GM18505 (cell line): Measurements from ENCODE around the gene TNFRSF25.
"Not testable (repeated sequence)": the region's sequence is repeated elsewhere in the genome, so short reads cannot be mapped to it uniquely, and the experiment has no call there.

Source experiments
- ATAC-seq: cut with Tn5 transposase; IDR thresholded peaks from one replicate; pipeline ENCODE4 v1.9.1; 2021; ENCODE audit not compliant: unreplicated experiment
- POLR2A ChIP-seq: IDR thresholded peaks from 4 replicates; pipeline ENCODE4 v1.6.1; 2011; ENCODE audit warnings: borderline replicate concordance; ENCODE audit not compliant: insufficient read depth, insufficient read length; ENCODE audit errors: extremely low read depth

TNFRSF25 gene

GRCh38 chr1:6464915-6465314 is 1.1 kb downstream of the TNFRSF25 start:
- ATAC-seq: no peak
- TF ChIP-seq POLR2A: no peak

GRCh38 chr1:6464514-6464836 is 1.5 kb downstream of the TNFRSF25 start:
- no peak for TF ChIP-seq POLR2A
- no peak for ATAC-seq

DNA sequence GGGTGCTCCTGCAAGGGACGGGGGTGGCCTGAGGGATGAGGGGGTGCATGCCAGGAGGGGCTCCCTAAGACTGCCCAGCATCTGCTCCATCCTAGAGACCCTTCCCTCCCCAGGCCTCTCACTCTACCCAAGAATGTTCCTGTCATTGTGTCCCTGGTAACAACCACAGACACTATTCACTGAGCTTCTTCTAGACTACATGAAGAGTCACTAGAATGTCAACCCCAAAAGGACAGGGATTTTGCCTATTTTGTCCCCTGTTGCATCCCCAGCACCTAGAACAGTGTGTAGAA is 2.9 kb downstream of the TNFRSF25 start:
- ATAC-seq: no peak
- TF ChIP-seq POLR2A: no peak

DNA sequence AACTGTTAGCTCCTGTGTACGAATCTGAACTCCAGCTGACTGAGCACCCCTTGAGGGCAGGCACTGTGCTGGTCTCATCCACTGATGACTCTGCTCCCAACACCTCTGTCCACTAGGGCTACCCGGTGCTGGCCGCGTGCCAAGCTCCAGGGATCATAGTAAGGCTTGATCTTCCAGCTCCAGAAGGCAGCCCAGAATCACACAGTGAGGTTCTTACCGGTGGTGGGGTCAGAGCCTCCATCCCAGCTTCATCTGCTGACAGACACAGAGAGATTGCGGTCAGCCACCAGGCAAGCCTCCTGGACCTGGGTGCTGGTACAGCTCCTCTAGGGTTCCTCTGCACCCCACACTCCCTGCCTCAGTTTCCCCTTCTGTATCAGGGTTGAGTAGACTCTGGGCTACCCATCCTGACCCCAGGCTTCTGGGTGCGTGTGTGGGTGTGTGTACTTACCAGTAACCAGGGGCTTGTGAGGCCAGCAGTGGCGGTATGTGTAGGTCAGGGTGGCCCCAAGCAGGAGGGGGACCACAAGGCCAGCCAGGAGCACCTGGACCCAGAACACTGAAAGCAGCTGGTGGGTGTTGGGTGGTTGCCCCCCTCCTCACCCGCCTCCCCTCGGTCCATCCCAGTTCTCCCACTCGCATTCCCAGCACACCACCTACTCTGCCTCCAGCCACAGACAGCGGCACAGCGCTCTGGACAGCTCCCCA is 3.4 kb downstream of the TNFRSF25 start:
- no peak for TF ChIP-seq POLR2A
- no peak for ATAC-seq

DNA sequence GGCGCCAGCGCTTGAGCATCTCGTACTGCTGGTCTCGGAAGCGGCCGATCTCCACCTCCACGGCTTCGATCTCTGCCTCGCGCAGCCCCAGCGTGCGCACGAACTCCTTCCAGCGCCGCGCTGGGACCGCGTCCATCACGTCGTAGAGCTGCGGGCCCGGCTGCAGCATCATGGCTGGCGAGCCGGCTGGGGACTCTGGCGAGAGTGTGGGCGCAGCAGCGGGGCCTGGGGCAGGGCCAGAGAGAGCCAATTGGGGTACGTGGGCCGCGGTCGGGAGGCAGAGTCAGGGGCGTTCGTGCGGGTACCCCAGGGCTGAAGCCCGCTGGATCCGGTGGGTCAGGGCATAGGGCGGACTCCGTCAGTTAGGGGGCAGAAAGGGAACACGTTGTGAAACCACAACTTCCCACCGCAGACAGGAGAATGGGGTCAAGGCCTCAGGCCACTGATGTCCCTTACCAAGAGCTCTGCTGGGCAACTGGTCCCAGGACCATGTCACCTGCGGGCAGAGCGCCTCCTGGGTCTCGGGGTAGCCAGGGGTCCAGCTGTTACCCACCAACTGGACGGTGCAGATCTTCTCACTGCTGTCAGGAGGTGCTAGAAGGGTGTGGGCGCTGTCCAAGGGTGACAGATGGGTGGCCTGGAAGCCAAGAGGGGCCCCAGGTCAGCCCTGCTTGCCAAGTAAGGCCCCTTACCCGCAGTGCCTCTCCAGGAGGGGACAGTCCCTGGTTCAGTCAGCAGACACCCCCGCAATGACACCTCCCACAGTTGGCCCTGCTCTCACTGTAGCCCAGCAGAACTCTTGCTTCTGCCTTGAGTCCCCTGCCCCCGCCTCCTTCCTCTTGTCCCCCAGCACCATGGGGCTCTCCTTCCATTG is 4.2 kb downstream of the TNFRSF25 start:
- no peak for TF ChIP-seq POLR2A
- no peak for ATAC-seq

GRCh38 chr1:6461051-6461530 is 4.9 kb downstream of the TNFRSF25 start:
- no peak for TF ChIP-seq POLR2A
- no peak for ATAC-seq

GRCh38 chr1:6460301-6461050 is 5.5 kb downstream of the TNFRSF25 start:
- no peak for TF ChIP-seq POLR2A
- no peak for ATAC-seq

DNA sequence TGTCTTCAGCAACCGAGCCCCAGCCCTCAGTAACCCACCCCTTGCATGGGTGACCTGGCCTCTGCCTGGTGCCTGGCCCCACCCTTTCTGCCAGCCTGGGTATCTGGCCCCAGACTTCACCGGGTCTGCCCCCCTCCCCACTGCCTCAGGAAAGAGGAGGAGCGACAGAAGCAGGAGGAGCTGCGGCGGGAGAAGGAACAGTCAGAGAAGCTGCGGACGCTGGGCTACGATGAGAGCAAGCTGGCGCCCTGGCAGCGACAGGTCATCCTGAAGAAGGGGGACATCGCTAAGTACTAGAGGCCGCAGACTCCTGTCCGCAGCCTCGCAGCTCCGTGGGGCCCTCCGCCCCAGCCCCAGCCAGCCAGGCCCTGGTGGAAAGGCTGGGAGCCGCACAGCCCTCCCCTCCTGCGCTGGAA is 6.1 kb downstream of the TNFRSF25 start:
- ATAC-seq: no peak
- TF ChIP-seq POLR2A: no peak

DNA sequence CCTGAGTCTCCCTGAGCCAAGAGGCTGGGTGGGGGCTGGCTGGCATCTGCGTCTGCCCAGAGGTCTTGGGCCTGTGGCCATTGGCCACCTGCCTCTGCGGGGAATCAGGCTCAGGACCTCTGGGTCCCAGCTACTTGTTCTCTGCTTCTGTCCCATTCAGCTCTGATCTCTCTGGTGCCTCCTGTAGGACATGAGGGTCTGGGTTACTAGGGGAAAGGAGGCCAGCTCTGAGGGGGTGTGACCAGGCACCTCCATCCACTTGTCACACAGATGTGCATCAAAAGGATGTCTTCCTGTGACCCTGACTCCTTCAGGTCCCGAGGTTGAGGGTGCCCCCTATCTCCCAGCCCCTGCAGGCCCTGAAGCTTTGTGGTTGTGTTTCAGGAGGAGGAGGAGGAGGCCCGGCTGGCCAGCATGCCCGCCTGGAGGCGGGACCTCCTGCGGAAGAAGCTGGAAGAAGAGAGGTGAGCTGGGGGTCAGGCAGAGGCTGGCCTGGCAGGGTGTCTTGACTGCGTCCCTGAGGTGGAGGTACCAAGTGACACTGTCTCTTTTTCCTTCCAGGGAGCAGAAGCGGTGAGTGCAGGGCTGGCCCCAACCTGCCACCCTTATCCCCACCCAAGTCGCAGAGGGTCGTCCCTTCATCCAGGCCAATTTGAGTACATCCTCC is 9.0 kb downstream of the TNFRSF25 start:
- no peak for ATAC-seq
- TF ChIP-seq POLR2A: no peak

DNA sequence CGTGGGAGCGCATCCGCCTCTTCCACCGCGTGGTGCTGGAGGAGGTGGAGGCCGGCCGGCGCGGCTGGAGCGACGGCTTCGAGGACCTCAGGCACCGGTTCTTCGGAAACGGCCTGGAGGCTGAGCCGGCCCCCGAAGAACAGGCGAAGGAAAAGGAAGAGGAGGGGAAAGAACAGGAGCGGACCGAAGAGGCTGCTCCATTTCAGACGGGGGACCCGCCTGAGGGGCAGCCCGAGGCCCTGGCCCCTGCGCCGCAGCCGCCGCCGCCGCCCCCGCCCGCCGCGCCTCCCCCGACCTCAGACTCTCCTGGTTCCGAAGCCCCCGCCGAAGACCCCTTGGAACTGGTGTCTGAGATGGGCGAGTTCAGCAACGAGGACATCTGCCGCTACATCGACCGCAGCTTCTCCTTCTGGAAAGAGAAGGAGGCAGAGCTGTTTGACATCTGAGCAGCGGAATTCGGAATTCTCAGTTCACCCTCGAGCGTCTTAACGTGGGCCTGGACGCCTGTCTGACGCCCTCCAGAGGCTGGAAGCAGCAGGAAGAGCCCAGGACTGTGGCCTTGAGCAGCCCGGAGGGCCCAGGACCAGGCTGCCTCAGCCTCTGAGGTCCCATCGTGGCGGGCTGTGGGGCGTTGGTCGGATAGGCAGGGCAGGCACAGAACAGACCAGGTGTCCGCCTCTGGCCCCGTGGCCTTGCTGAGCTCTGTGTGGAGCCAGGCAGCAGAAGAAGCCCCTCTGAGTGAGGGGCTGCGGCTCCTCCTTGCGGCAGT is 10.0 kb downstream of the TNFRSF25 start:
- not testable (repeated sequence) for ATAC-seq

- ATAC-seq: no peak
- no peak for TF ChIP-seq POLR2A
These were observed 10.9 kb downstream of the TNFRSF25 start for GRCh38 chr1:6454856-6455751.

DNA sequence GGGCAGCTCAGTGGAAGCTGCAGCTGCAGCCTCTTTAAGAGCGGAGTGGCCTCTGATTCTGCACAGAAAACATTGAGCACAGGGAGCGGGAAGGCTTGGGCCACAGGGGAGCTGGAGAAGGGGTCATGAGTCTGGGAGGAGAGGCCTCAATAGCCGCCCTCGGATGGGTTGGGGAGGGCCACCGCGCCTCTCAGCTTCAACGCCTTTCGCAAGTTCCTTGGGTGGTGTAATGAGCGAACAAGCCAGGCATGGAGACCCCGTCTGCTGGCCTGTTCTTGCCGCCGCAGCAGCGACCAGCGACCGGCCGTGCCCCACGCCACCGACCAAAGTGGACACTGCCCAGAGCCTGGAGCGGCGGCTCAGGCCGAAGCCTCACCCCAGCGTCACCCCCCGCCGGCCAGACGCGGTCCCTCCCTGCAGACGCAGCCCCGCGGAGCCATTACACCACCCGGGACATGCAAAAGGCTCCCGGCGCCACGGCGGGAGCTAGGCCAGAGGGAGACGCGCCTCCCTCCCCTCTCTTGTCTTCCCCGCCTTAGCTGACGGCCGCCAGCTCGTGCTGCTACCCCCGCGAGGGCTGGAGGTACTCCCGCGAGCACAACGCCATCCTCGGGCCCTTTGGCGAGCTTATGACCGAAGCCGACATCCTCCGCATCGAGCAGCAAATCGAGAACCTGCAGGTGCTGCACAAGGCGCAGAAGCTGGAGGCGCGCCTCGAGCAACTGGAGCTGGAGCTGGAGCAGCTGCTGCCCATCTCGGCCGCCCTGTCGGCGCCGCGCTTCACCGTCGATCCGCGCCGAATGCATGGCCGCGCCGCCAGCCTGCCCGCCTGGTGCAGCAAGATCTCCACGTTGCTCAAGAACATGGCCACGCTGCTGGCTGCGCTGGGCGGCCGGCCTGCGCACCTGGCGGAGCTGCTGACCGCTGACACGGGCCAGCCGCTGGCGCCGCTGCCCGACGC is 11.8 kb downstream of the TNFRSF25 start:
- ATAC-seq: not testable (repeated sequence)
